Small intestine (tissue), 7 donors: ENCODE data around the gene NHLRC2. TPM values are rescaled to one million over a fixed set of nuclear protein-coding genes. Genes with fewer than 3 reads are reported as not detected.
A peak's percentile ranks its signal among the peaks of the same experiment; 100 is the strongest.

Experiments used
- DNase-seq, 2 donors: peaks; one replicate each; pipeline versions ENCODE4 v3.0.0 to v3.0.0-alpha.2; 2013
- FAIRE-seq: peaks from 2 replicates; lab custom pipeline; 2012; peaks lifted over from hg19 to GRCh38; lab: Jason Lieb, UNC
- H3K27ac ChIP-seq, 3 donors: one replicate each; pipeline ENCODE4 v1.5.1; 2013; ENCODE audit warnings: low read length in 2 of 3, mild to moderate bottlenecking in 2 of 3, control low read depth in 1 of 3, inconsistent platforms in 1 of 3, low read depth in 1 of 3, moderate library complexity in 1 of 3
- H3K27me3 ChIP-seq, 3 donors: one replicate each; pipeline ENCODE4 v1.6.1; 2013; ENCODE audit warnings: low read length in 3 of 3, inconsistent platforms in 1 of 3; ENCODE audit not compliant: control insufficient read depth in 3 of 3, insufficient read depth in 3 of 3
- H3K36me3 ChIP-seq, 3 donors: one replicate each; pipeline ENCODE4 v1.6.1; 2013; ENCODE audit warnings: low read length in 3 of 3, inconsistent platforms in 1 of 3, low read depth in 1 of 3, mild to moderate bottlenecking in 1 of 3, moderate library complexity in 1 of 3; ENCODE audit not compliant: control insufficient read depth in 3 of 3, insufficient read depth in 2 of 3
- H3K4me1 ChIP-seq, 3 donors: one replicate each; pipeline ENCODE4 v1.6.1; 2013; ENCODE audit warnings: low read length in 2 of 3, inconsistent platforms in 1 of 3, low read depth in 1 of 3, mild to moderate bottlenecking in 1 of 3, moderate library complexity in 1 of 3; ENCODE audit not compliant: control insufficient read depth in 3 of 3, insufficient read depth in 2 of 3
- H3K4me3 ChIP-seq, 3 donors: one replicate each; pipeline ENCODE4 v1.5.1; 2013; ENCODE audit warnings: low read length in 3 of 3, control low read depth in 1 of 3, inconsistent platforms in 1 of 3, low read depth in 1 of 3, mild to moderate bottlenecking in 1 of 3, moderate library complexity in 1 of 3
- H3K9me3 ChIP-seq, 2 donors: one replicate each; pipeline ENCODE4 v1.6.1; 2013; ENCODE audit warnings: low read depth in 1 of 2, low read length in 1 of 2; ENCODE audit not compliant: control insufficient read depth in 2 of 2, insufficient read depth in 1 of 2
- WGBS, 3 donors: extraction: QIAGEN DNeasy Blood & Tissue Kit; methylation state at CpG; one replicate each; pipeline ENCODE4 v1.1.7; 2013; 5-methylcytosine and 5-hydroxymethylcytosine counted together
- polyA plus RNA-seq, 4 donors: library from polyadenylated mRNA; stranded (reverse) in 3 of 4; unstranded in 1 of 4; fragments of 200-250 nt in 3 of 4; fragments of 120-200 nt in 1 of 4; gene quantifications; one replicate each; pipeline versions ENCODE4 v1.2.1 to v1.2.3, GENCODE V29; 2013
- donor health status: healthy with polysubstance abuse.
- donor health status: control.
- donor health status: control.
- donor health status: Bipolar disorder and iron deficiency.
- donor health status: healthy.

NHLRC2 gene
- polyA plus RNA-seq, 4 donors: 4.1 to 18.3 (median 6.7) TPM

DNA sequence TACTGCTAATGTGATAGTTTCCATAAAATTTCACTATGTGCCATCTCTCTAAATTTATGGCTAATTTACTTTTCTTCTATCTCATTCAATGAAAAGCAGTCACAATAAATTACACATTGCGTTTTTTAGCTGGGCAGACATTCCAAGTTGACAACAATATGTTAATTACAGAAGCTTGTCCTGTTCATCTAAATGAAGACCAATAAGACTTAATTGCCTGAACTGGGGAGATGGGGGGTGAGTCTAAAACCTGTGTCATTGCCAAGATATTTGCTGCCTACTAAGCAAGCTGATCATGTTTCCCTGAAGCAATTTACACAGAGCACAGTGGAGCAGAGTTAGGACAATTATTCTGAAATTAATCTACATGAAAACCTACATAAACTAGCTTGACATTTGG is 99.9 kb downstream of the NHLRC2 start:
- FAIRE-seq: no peak
- WGBS, 3 donors: 94 to 100% (median 96%) methylated on average over 1 of the region's 1 CpG
- no peak overlapping the region for H3K27ac ChIP-seq

DNA sequence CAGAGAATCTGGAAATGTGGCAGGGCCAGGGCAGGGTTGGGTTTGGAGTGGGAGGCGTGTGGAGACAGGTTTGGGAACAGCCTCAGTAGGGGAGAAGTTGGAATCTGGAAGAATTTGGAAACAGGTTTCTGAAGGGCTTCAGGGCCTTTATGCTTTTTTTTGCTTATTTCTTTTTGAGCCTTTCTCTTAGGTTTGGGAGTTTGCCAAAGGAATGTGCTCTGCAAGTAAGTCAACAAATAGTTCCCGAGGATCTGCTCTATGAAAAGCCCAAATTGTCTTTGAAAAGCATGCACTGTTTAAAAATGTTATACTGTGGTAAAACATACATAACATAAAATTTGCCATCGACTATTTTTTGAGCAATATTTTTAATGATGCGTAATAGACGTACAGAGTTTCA is 102.6 kb downstream of the NHLRC2 start:
- H3K4me1 ChIP-seq: peaks cover 15 to 44% (median 20%) of the 10 kb centered on the region in 3 donors
- no peaks in the 10 kb centered on the region for H3K27me3 ChIP-seq
- H3K27ac ChIP-seq: peak overlapping the region in 2 of 3 donors; percentile 10 to 41
- peak in 1 of 2 donors; percentile 31 for DNase-seq
- no peak for FAIRE-seq
- peaks cover 0 to 7% of the 10 kb centered on the region in 2 donors for H3K9me3 ChIP-seq
- no peaks in the 10 kb centered on the region for H3K36me3 ChIP-seq
- no peak overlapping the region for H3K4me3 ChIP-seq
- WGBS, 3 donors: 71 to 84% (median 73%) methylated on average over 5 of the region's 5 CpGs

More for the DNA sequence above, 99.9 kb downstream of the NHLRC2 start:
- H3K4me1 ChIP-seq: peaks cover 4 to 21% (median 9%) of the 10 kb centered on the region in 3 donors
- H3K36me3 ChIP-seq: no peaks in the 10 kb centered on the region
- no peaks in the 10 kb centered on the region for H3K27me3 ChIP-seq
- H3K4me3 ChIP-seq: no peak overlapping the region
- DNase-seq: no peak
- H3K9me3 ChIP-seq: peaks cover 0 to 7% of the 10 kb centered on the region in 2 donors

- Histone ChIP-seq H3K9me3 (peaks cover 0 to 8% of the 10 kb centered on the region in 2 donors), H3K27ac (peak overlapping the region; percentile 97 to 99 (median 98)), H3K4me3 (no peak overlapping the region), H3K36me3 (no peaks in the 10 kb centered on the region), H3K27me3 (no peaks in the 10 kb centered on the region), H3K4me1 (peaks cover 15 to 47% (median 20%) of the 10 kb centered on the region in 3 donors)
- DNase-seq: peak; percentile 93
- 32 to 45% (median 39%) methylated on average over 11 of the region's 11 CpGs for WGBS, 3 donors
- no peak for FAIRE-seq
These were observed 104.3 kb downstream of the NHLRC2 start for GRCh38 chr10:113958631-113959382.

DNA sequence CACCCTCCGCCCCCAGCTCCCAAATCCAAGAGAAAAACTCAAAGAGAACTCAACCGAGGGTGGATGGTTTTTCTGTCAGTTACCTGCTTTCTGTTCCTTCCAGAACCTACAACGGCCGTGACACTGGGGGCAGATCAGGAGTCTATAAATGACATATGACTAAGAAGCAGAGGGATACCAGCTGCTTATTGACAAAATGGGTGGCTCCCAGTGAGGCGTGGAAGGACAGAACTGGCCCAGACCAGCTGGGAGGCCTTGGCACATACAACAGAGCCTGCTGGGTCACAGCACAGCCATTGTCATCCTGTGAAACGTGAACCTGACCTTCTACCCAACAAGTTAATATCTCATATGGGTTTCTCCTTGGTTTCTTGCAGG is 104.9 kb downstream of the NHLRC2 start:
- FAIRE-seq: no peak
- H3K4me3 ChIP-seq: no peak overlapping the region

DNA sequence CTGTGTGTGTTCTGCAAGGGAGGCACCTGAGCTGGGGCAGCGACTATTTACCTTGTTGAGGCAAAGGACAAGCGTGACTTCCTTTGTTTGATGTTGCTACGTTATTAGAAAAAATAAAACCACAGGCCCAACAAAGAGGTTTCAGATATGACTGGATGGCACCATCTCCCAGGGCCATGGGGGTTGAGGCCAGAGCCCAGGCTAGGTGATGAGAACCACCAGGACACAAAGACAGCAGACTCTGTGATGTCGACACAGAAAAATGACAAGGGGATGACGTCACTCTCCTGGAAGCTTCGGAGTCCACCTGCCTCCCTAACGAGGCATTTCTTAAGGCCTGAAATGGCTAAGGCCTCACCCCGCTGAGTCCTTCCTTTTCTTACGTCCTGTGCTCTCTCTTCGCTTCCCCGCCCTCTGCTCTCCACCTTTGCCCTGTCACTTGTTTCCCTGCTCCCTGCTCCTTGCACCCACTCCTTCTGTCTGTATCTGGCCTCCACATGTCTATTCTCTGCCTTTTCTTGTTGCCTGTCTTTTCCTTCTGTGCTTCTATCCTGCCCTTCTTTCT is 106.2 kb downstream of the NHLRC2 start:
- no peaks in the 10 kb centered on the region for H3K27me3 ChIP-seq
- H3K9me3 ChIP-seq: peaks cover 0 to 4% of the 10 kb centered on the region in 2 donors
- FAIRE-seq (no peak), DNase-seq (peak; percentile 96 to 97)
- WGBS, 3 donors: 9 to 51% (median 19%) methylated on average over 11 of the region's 11 CpGs
- no peaks in the 10 kb centered on the region for H3K36me3 ChIP-seq
- H3K4me1 ChIP-seq: peaks cover 15 to 47% (median 20%) of the 10 kb centered on the region in 3 donors
- peak overlapping the region in 2 of 3 donors; percentile 3 to 12 for H3K4me3 ChIP-seq
- H3K27ac ChIP-seq: peak overlapping the region; percentile 97 to 99 (median 98)

More for the DNA sequence above, 104.9 kb downstream of the NHLRC2 start:
- Histone ChIP-seq H3K27ac (peak overlapping the region; percentile 97 to 99 (median 98)), H3K27me3 (no peaks in the 10 kb centered on the region), H3K9me3 (peaks cover 0 to 4% of the 10 kb centered on the region in 2 donors), H3K4me1 (peaks cover 15 to 47% (median 20%) of the 10 kb centered on the region in 3 donors), H3K36me3 (no peaks in the 10 kb centered on the region)
- peak; percentile 78 to 88 for DNase-seq
- 26 to 59% (median 51%) methylated on average over 6 of the region's 6 CpGs for WGBS, 3 donors

GRCh38 chr10:113961182-113962031 is 106.9 kb downstream of the NHLRC2 start:
- DNase-seq (peak; percentile 48 to 70), FAIRE-seq (no peak)
- no peaks in the 10 kb centered on the region for H3K27me3 ChIP-seq
- H3K27ac ChIP-seq: peak overlapping the region; percentile 97 to 99 (median 98)
- WGBS, 3 donors: 29 to 53% (median 31%) methylated on average over 14 of the region's 14 CpGs
- H3K36me3 ChIP-seq: no peaks in the 10 kb centered on the region
- H3K9me3 ChIP-seq: peaks cover 0 to 4% of the 10 kb centered on the region in 2 donors
- peaks cover 15 to 47% (median 20%) of the 10 kb centered on the region in 3 donors for H3K4me1 ChIP-seq
- no peak overlapping the region for H3K4me3 ChIP-seq

GRCh38 chr10:113965077-113965476 is 110.6 kb downstream of the NHLRC2 start:
- DNase-seq: peak in 1 of 2 donors; percentile 19
- H3K27ac ChIP-seq: no peak overlapping the region
- no peak overlapping the region for H3K4me3 ChIP-seq

DNA sequence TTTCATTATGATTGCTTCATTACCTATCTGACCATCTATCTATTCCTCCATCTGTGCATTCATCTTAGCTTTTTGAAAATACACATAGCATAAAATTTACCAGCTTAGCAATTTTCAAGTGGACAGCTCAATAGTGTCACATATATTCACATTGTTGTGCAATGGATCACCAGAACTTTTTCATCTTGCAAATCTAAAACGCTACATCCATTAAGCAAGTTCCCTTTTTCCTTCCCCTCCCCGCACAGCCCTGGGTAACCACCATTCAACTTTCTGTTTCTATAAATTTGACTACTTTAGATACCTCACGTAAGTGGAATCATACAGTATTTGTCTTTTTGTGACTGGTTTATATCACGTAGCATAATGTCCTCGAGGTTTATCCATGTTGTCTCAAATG is 111.2 kb downstream of the NHLRC2 start:
- FAIRE-seq (no peak), DNase-seq (no peak)
- Histone ChIP-seq H3K27me3 (no peaks in the 10 kb centered on the region), H3K4me1 (peaks cover 1 to 13% (median 3%) of the 10 kb centered on the region in 3 donors), H3K27ac (no peak overlapping the region), H3K36me3 (no peaks in the 10 kb centered on the region), H3K4me3 (no peak overlapping the region), H3K9me3 (peaks cover 0 to 14% of the 10 kb centered on the region in 2 donors)
- 61 to 85% (median 78%) methylated on average over 5 of the region's 5 CpGs for WGBS, 3 donors

More at GRCh38 chr10:113965077-113965476, 110.6 kb downstream of the NHLRC2 start:
- Histone ChIP-seq H3K9me3 (peaks cover 0 to 14% of the 10 kb centered on the region in 2 donors), H3K36me3 (no peaks in the 10 kb centered on the region), H3K27me3 (no peaks in the 10 kb centered on the region), H3K4me1 (peaks cover 5 to 19% (median 5%) of the 10 kb centered on the region in 3 donors)
- 64 to 70% (median 65%) methylated on average over 2 of the region's 2 CpGs for WGBS, 3 donors
- no peak for FAIRE-seq
